Loucy (cell line): ENCODE measurements around the gene DLG2.

Experiments used
- H2AFZ ChIP-seq: fragments of 200-600 bp; sonication (generic); 2 replicates; pipeline ENCODE4 v1.6.0; 2016; ENCODE audit warnings: antibody characterized with exemption, mild to moderate bottlenecking, low read length, moderate library complexity
- H3F3A ChIP-seq: fragments of 200-600 bp; 2 replicates; pipeline ENCODE4 v1.6.0; 2016; ENCODE audit warnings: antibody characterized with exemption, low read depth, mild to moderate bottlenecking
- H3K27me3 ChIP-seq: fragments of 200-600 bp; sonication (generic); 2 replicates; pipeline ENCODE4 v1.6.1; 2014; ENCODE audit warnings: low read length, mild to moderate bottlenecking; ENCODE audit not compliant: insufficient read depth, poor library complexity, severe bottlenecking
- H3K36me3 ChIP-seq: fragments of 200-600 bp; sonication (generic); 2 replicates; pipeline ENCODE4 v1.6.1; 2016; ENCODE audit warnings: low read length; ENCODE audit not compliant: insufficient read depth
- H3K4me1 ChIP-seq: fragments of 200-600 bp; sonication (generic); 2 replicates; pipeline ENCODE4 v1.5.1; 2014; ENCODE audit warnings: low read length, mild to moderate bottlenecking; ENCODE audit not compliant: insufficient read depth, poor library complexity, severe bottlenecking
- H3K4me2 ChIP-seq: fragments of 200-600 bp; sonication (generic); 2 replicates; pipeline ENCODE4 v1.6.0; 2014; ENCODE audit warnings: antibody characterized with exemption, low read length, low read depth, mild to moderate bottlenecking; ENCODE audit not compliant: poor library complexity, severe bottlenecking
- H3K4me3 ChIP-seq: fragments of 200-600 bp; sonication (generic); 2 replicates; pipeline ENCODE4 v1.5.1; 2014; ENCODE audit warnings: low read length, mild to moderate bottlenecking, mixed read lengths; ENCODE audit not compliant: poor library complexity, severe bottlenecking
- H3K79me2 ChIP-seq: fragments of 200-600 bp; sonication (generic); 2 replicates; pipeline ENCODE4 v1.6.1; 2014; ENCODE audit warnings: low read length; ENCODE audit not compliant: insufficient read depth
- H3K9ac ChIP-seq: fragments of 200-600 bp; sonication (generic); 2 replicates; pipeline ENCODE4 v1.6.0; 2014; ENCODE audit warnings: mild to moderate bottlenecking, low read depth, low read length, moderate library complexity; ENCODE audit not compliant: poor library complexity, severe bottlenecking
- H3K9me2 ChIP-seq: fragments of 200-600 bp; sonication (generic); replicated peaks from 2 replicates; pipeline ENCODE4 v1.6.1; 2016; ENCODE audit warnings: low read depth, low read length, mixed read lengths
- H3K9me3 ChIP-seq: fragments of 200-600 bp; sonication (generic); 2 replicates; pipeline ENCODE4 v1.6.1; 2014; ENCODE audit warnings: mild to moderate bottlenecking, antibody characterized with exemption, low read length, low read depth; ENCODE audit not compliant: insufficient read depth
- H4K20me1 ChIP-seq: fragments of 200-600 bp; sonication (generic); 2 replicates; pipeline ENCODE4 v1.6.0; 2014; ENCODE audit warnings: antibody characterized with exemption, low read length, mild to moderate bottlenecking; ENCODE audit not compliant: insufficient read depth, poor library complexity, severe bottlenecking
- CTCF ChIP-seq: fragments of 200-600 bp; sonication (generic); conservative IDR thresholded peaks from 2 replicates; pipeline ENCODE4 v1.5.1; 2014; ENCODE audit warnings: mild to moderate bottlenecking, antibody characterized with exemption, low read length
- EZH2phosphoT487 ChIP-seq: fragments of 200-600 bp; IDR thresholded peaks from 2 replicates; pipeline ENCODE4 v1.6.1; 2018; ENCODE audit warnings: antibody characterized with exemption, mild to moderate bottlenecking, moderate library complexity, borderline replicate concordance

The DLG2 gene

GRCh38 chr11:83502041-83502440, 2125.1 kb downstream of the DLG2 start:
- no peak for TF ChIP-seq EZH2phosphoT487
- TF ChIP-seq CTCF, result no peak
- H4K20me1 ChIP-seq, result no peaks in the 10 kb centered on the region
- no peaks in the 10 kb centered on the region for H3K27me3 ChIP-seq
- no peak overlapping the region for H3K4me3 ChIP-seq
- H3K9ac ChIP-seq, result no peak overlapping the region
- no peaks in the 10 kb centered on the region for H3K79me2 ChIP-seq
- H3K9me3 ChIP-seq, result no peaks in the 10 kb centered on the region
- no peaks in the 10 kb centered on the region for H3K9me2 ChIP-seq
- H3K4me2 ChIP-seq, result no peak overlapping the region
- H3F3A ChIP-seq, result no peaks in the 10 kb centered on the region
- no peaks in the 10 kb centered on the region for H3K4me1 ChIP-seq
- H2AFZ ChIP-seq, result no peak overlapping the region
- H3K36me3 ChIP-seq, result no peaks in the 10 kb centered on the region

GRCh38 chr11:83493917-83494316, 2133.2 kb downstream of the DLG2 start:
- Histone ChIP-seq H3F3A (no peaks in the 10 kb centered on the region), H3K36me3 (no peaks in the 10 kb centered on the region), H3K79me2 (no peaks in the 10 kb centered on the region), H3K4me1 (no peaks in the 10 kb centered on the region), H3K9me2 (no peaks in the 10 kb centered on the region), H4K20me1 (no peaks in the 10 kb centered on the region), H3K4me2 (no peak overlapping the region), H2AFZ (no peak overlapping the region), H3K9me3 (no peaks in the 10 kb centered on the region), H3K9ac (no peak overlapping the region), H3K4me3 (no peak overlapping the region), H3K27me3 (no peaks in the 10 kb centered on the region)
- no peak for TF ChIP-seq EZH2phosphoT487

GRCh38 chr11:83493034-83493433, 2134.1 kb downstream of the DLG2 start:
- Histone ChIP-seq H3K9me2 (no peaks in the 10 kb centered on the region), H3K27me3 (no peaks in the 10 kb centered on the region), H3K79me2 (no peaks in the 10 kb centered on the region)

More at GRCh38 chr11:83493034-83493433, 2134.1 kb downstream of the DLG2 start:
- no peaks in the 10 kb centered on the region for H3F3A ChIP-seq
- H3K9me3 ChIP-seq, result no peaks in the 10 kb centered on the region
- H3K36me3 ChIP-seq, result no peaks in the 10 kb centered on the region
- H3K4me1 ChIP-seq, result no peaks in the 10 kb centered on the region
- no peak overlapping the region for H3K4me2 ChIP-seq
- no peak overlapping the region for H3K4me3 ChIP-seq
- TF ChIP-seq CTCF, result no peak
- TF ChIP-seq EZH2phosphoT487, result no peak
- no peak overlapping the region for H3K9ac ChIP-seq
- H4K20me1 ChIP-seq, result no peaks in the 10 kb centered on the region
- H2AFZ ChIP-seq, result no peak overlapping the region
